ENCODE data around the gene APOC4. TPM values are rescaled to one million over a fixed set of nuclear protein-coding genes. Genes with fewer than 3 reads are reported as not detected.

The APOC4 gene
- polyA plus RNA-seq, 1 donor (not counting 4 experiments of a cell fraction or from before 2014, with no cell fraction given) = not detected

DNA sequence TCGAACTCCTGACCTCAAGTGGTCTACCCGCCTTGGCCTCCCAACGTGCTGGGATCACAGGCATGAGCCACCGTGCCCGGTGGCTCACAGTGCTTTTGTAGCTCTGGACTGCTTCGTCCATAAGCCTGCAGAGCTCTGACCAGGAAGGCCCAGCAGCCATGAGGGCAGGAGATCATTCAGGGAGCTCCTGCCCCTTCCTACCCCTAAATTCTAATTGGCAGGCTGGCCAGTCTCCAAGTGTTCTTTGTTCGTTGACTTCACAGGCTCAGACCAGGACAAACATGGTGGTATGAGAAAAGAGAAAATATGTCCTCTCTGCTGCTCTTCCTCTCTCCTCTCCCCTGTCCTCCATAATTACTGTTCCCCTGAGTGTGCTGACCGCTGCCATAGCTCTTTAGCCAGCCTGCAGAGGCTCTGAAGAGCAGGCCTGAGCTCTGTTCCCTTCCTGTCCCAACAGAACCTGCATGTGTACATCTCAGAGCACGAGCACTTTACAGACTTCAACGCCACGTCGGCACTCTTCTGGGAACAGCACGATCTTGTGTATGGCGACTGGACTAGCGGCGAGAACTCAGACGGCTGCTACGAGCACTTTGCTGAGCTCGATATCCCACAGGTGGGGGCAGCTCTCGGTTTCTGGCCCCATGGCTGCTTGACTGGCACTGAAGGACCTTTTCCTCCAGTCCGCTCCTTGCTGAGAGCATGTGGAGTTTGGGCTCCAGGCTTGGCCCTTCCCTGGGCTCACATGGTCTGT lies 32.1 kb downstream of the APOC4 start:
- no peaks in the 10 kb centered on the region for H4K20me1 ChIP-seq (ENCODE audit: control insufficient read depth, extremely low read depth, insufficient read depth, low read length)
- no peak overlapping the region for H3K27ac ChIP-seq (ENCODE audit: control insufficient read depth, insufficient read depth, low read length)
- dilution Hi-C loops (cut with MboI; ENCODE audit: extremely low pct_ligation_motif_present, low sequenced_read_pairs) = no loop called here
- H2AFZ ChIP-seq (ENCODE audit: control insufficient read depth, low read length) = no peak overlapping the region
- peaks cover 11 to 40% of the 10 kb centered on the region in 2 experiments for H3K36me3 ChIP-seq (ENCODE audit: control insufficient read depth in 2 of 2, extremely low read depth in 1 of 2, insufficient read depth in 2 of 2, low read length in 2 of 2)
- H3K4me3 ChIP-seq (ENCODE audit: control insufficient read depth in 2 of 3, extremely low read depth in 1 of 3, insufficient read depth in 2 of 3, low read depth in 1 of 3, low read length in 3 of 3) = no peak overlapping the region
- no peak for DNase-seq (ENCODE audit: low read depth, low spot score)
- H3K9me1 ChIP-seq (ENCODE audit: control insufficient read depth, extremely low read depth, insufficient read depth, low read length) = no peaks in the 10 kb centered on the region
- no peak overlapping the region for H3K9ac ChIP-seq (ENCODE audit: control insufficient read depth, extremely low read depth, insufficient read depth, low read length)
- H3K4me2 ChIP-seq (ENCODE audit: control insufficient read depth, extremely low read depth, insufficient read depth, low read depth, low read length) = no peak overlapping the region
- no peak for FAIRE-seq
- no peaks in the 10 kb centered on the region for H3K9me3 ChIP-seq (ENCODE audit: control insufficient read depth, low read depth, low read length)
- TF ChIP-seq CTCF (optimal IDR thresholded peaks at IDR 0.05 in 1 of 3, IDR thresholded peaks at IDR 0.05 in 1 of 3, conservative IDR thresholded peaks at IDR 0.05 in 1 of 3; ENCODE audit: extremely low read depth in 1 of 3, insufficient read depth in 2 of 3, low read length in 3 of 3) (no peak), EZH2 (IDR thresholded peaks at IDR 0.05; ENCODE audit: low read length) (no peak)
- H3K79me2 ChIP-seq (ENCODE audit: control insufficient read depth, insufficient read depth, low read length) = no peaks in the 10 kb centered on the region
- H3K27me3 ChIP-seq (ENCODE audit: control insufficient read depth, extremely low read depth, insufficient read depth, low read length) = no peaks in the 10 kb centered on the region
- H3K4me1 ChIP-seq (ENCODE audit: control insufficient read depth, extremely low read depth, insufficient read depth, low read length) = no peaks in the 10 kb centered on the region

GRCh38 chr19:44974857-44975256 lies 32.8 kb downstream of the APOC4 start:
- Histone ChIP-seq H4K20me1 (ENCODE audit: control insufficient read depth, extremely low read depth, insufficient read depth, low read length) (no peaks in the 10 kb centered on the region), H3K27ac (ENCODE audit: control insufficient read depth, insufficient read depth, low read length) (no peak overlapping the region), H3K4me2 (ENCODE audit: control insufficient read depth, extremely low read depth, insufficient read depth, low read depth, low read length) (no peak overlapping the region), H3K9ac (ENCODE audit: control insufficient read depth, extremely low read depth, insufficient read depth, low read length) (no peak overlapping the region), H3K36me3 (ENCODE audit: control insufficient read depth in 2 of 2, extremely low read depth in 1 of 2, insufficient read depth in 2 of 2, low read length in 2 of 2) (peaks cover 11 to 43% of the 10 kb centered on the region in 2 experiments), H3K9me3 (ENCODE audit: control insufficient read depth, low read depth, low read length) (no peaks in the 10 kb centered on the region), H3K79me2 (ENCODE audit: control insufficient read depth, insufficient read depth, low read length) (no peaks in the 10 kb centered on the region), H3K9me1 (ENCODE audit: control insufficient read depth, extremely low read depth, insufficient read depth, low read length) (no peaks in the 10 kb centered on the region), H3K27me3 (ENCODE audit: control insufficient read depth, extremely low read depth, insufficient read depth, low read length) (no peaks in the 10 kb centered on the region), H3K4me1 (ENCODE audit: control insufficient read depth, extremely low read depth, insufficient read depth, low read length) (no peaks in the 10 kb centered on the region), H2AFZ (ENCODE audit: control insufficient read depth, low read length) (no peak overlapping the region), H3K4me3 (ENCODE audit: control insufficient read depth in 2 of 3, extremely low read depth in 1 of 3, insufficient read depth in 2 of 3, low read depth in 1 of 3, low read length in 3 of 3) (no peak overlapping the region)
- dilution Hi-C loops (cut with MboI; ENCODE audit: extremely low pct_ligation_motif_present, low sequenced_read_pairs) = no loop called here
- FAIRE-seq = no peak
- TF ChIP-seq EZH2 (IDR thresholded peaks at IDR 0.05; ENCODE audit: low read length) (no peak), CTCF (optimal IDR thresholded peaks at IDR 0.05 in 1 of 3, IDR thresholded peaks at IDR 0.05 in 1 of 3, conservative IDR thresholded peaks at IDR 0.05 in 1 of 3; ENCODE audit: extremely low read depth in 1 of 3, insufficient read depth in 2 of 3, low read length in 3 of 3) (no peak)
- no peak for DNase-seq (ENCODE audit: low read depth, low spot score)

All from keratinocyte (primary cell).